ENCODE results near the gene PTPRM.

DNA sequence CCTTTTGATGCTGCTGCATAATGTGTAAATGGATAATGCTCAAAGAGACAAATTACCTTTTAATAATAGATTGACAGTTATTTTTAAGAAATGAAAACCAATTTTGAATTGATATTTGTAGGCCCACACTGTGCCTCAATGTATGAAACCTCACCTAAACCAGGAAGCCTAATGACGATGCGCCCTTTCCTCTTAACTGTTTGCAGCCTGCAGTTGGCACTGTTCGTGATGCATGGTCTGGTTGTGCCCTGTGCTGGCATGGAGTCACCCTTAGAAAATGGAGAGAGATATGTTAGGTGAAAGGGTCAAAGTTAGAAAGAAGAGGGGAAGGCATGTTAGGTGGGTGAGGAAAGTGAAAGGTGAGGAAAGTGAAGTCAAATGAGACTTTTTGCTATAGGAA, 390.2 kb downstream of the PTPRM start:
- TF ChIP-seq, protein P1, sequence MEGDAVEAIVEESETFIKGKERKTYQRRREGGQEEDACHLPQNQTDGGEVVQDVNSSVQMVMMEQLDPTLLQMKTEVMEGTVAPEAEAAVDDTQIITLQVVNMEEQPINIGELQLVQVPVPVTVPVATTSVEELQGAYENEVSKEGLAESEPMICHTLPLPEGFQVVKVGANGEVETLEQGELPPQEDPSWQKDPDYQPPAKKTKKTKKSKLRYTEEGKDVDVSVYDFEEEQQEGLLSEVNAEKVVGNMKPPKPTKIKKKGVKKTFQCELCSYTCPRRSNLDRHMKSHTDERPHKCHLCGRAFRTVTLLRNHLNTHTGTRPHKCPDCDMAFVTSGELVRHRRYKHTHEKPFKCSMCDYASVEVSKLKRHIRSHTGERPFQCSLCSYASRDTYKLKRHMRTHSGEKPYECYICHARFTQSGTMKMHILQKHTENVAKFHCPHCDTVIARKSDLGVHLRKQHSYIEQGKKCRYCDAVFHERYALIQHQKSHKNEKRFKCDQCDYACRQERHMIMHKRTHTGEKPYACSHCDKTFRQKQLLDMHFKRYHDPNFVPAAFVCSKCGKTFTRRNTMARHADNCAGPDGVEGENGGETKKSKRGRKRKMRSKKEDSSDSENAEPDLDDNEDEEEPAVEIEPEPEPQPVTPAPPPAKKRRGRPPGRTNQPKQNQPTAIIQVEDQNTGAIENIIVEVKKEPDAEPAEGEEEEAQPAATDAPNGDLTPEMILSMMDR (IDR thresholded peaks at IDR 0.05): no peak
- TF ChIP-seq EP300 (IDR thresholded peaks at IDR 0.05; ENCODE audit: low read depth) (no peak), POLR2A (IDR thresholded peaks at IDR 0.05) (no peak)
